ENCODE measurements around the gene ZNF416.

Gene ZNF416

GRCh38 chr19:57559008-57559403 lies 19.7 kb downstream of the ZNF416 start:
- no peak for DNase-seq (ENCODE audit: low spot score)

DNA sequence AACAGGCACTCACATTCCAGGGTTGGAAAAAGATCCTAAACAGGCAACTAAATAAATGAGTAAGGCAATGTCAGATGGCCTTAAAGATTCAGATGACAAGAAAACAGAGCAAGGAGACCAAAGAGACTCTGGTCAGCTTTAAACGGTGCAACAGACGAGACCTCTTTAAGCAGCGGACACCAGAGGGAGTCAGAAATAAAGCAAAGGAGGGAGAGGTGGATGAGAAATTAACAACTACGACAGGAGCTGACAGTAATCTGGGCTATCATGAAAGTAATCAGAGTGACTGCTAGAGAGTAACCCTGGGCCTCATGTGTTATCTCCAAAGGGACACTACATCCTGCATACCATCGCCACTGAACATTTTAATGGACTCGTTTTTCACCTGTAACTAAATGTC lies 20.2 kb downstream of the ZNF416 start:
- no peak for DNase-seq (ENCODE audit: low spot score)

- no peak for DNase-seq (ENCODE audit: low spot score)
Measured at GRCh38 chr19:57557659-57558058, 21.1 kb downstream of the ZNF416 start.

GRCh38 chr19:57552432-57552831 lies 26.3 kb downstream of the ZNF416 start:
- no peak for DNase-seq (ENCODE audit: low spot score)

GRCh38 chr19:57546513-57546912 lies 32.2 kb downstream of the ZNF416 start:
- DNase-seq (ENCODE audit: low spot score) = no peak

DNA sequence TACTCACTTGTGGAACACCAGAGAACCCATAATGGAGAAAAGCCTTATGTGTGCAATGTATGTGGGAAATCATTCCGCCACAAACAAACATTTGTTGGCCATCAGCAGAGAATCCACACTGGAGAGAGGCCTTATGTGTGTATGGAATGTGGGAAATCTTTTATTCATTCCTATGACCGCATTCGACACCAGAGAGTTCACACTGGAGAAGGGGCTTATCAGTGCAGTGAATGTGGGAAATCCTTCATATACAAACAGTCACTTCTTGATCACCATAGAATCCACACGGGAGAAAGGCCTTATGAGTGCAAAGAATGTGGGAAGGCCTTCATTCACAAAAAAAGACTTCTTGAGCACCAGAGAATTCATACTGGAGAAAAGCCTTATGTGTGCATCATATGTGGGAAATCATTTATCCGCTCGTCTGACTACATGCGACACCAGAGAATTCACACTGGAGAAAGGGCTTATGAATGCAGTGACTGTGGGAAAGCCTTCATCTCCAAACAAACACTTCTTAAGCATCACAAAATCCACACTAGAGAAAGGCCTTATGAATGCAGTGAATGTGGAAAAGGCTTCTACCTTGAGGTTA lies 40.7 kb downstream of the ZNF416 start:
- no peak for DNase-seq (ENCODE audit: low spot score)

- DNase-seq (ENCODE audit: low spot score) = peak; percentile 93
Measured at GRCh38 chr19:57527136-57527881, 51.4 kb downstream of the ZNF416 start, which contains the start of gene ZNF549. TSS of gene ZNF549 (plus strand) at chr19:57527356. CDS start at chr19:57527574, 218 bp downstream.
